Measurements from ENCODE around the gene TGFB2. TPM values are rescaled to one million over a fixed set of nuclear protein-coding genes. Genes with fewer than 3 reads are reported as not detected.

Gene TGFB2
- total RNA-seq, 1 donor from 2014 or later: 34.4 TPM

DNA sequence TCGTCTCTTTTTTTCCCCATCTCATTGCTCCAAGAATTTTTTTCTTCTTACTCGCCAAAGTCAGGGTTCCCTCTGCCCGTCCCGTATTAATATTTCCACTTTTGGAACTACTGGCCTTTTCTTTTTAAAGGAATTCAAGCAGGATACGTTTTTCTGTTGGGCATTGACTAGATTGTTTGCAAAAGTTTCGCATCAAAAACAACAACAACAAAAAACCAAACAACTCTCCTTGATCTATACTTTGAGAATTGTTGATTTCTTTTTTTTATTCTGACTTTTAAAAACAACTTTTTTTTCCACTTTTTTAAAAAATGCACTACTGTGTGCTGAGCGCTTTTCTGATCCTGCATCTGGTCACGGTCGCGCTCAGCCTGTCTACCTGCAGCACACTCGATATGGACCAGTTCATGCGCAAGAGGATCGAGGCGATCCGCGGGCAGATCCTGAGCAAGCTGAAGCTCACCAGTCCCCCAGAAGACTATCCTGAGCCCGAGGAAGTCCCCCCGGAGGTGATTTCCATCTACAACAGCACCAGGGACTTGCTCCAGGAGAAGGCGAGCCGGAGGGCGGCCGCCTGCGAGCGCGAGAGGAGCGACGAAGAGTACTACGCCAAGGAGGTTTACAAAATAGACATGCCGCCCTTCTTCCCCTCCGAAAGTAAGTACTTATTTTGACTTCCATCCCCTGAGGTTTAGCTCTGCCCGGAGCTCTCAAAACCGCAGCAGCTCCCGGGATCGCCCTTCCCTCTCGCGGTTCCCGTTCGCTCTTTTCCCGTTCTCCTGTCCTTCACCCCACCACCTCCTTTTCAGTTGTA is 1.5 kb downstream of the TGFB2 start:
- DNase-seq (ENCODE audit: low read depth): no peak
- Histone ChIP-seq H3K4me3 (ENCODE audit: low read depth, low read length) (peak overlapping the region; percentile 87), H3K36me3 (ENCODE audit: control insufficient read depth, insufficient read depth, low read length) (no peaks in the 10 kb centered on the region), H3K27me3 (ENCODE audit: control insufficient read depth, insufficient read depth, low read length) (no peaks in the 10 kb centered on the region)
- TF ChIP-seq, protein P1, sequence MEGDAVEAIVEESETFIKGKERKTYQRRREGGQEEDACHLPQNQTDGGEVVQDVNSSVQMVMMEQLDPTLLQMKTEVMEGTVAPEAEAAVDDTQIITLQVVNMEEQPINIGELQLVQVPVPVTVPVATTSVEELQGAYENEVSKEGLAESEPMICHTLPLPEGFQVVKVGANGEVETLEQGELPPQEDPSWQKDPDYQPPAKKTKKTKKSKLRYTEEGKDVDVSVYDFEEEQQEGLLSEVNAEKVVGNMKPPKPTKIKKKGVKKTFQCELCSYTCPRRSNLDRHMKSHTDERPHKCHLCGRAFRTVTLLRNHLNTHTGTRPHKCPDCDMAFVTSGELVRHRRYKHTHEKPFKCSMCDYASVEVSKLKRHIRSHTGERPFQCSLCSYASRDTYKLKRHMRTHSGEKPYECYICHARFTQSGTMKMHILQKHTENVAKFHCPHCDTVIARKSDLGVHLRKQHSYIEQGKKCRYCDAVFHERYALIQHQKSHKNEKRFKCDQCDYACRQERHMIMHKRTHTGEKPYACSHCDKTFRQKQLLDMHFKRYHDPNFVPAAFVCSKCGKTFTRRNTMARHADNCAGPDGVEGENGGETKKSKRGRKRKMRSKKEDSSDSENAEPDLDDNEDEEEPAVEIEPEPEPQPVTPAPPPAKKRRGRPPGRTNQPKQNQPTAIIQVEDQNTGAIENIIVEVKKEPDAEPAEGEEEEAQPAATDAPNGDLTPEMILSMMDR (IDR thresholded peaks at IDR 0.05; ENCODE audit: insufficient read depth, low read length, poor library complexity, severe bottlenecking): no peak

GRCh38 chr1:218347336-218347722 is 2.2 kb downstream of the TGFB2 start:
- H3K27me3 ChIP-seq (ENCODE audit: control insufficient read depth, insufficient read depth, low read length): no peaks in the 10 kb centered on the region
- H3K4me3 ChIP-seq (ENCODE audit: low read depth, low read length): peak overlapping the region; percentile 87
- TF ChIP-seq, protein P1 (IDR thresholded peaks at IDR 0.05; ENCODE audit: insufficient read depth, low read length, poor library complexity, severe bottlenecking): no peak
- H3K36me3 ChIP-seq (ENCODE audit: control insufficient read depth, insufficient read depth, low read length): no peaks in the 10 kb centered on the region
- DNase-seq (ENCODE audit: low read depth): no peak

- Histone ChIP-seq H3K36me3 (ENCODE audit: control insufficient read depth, insufficient read depth, low read length) (no peaks in the 10 kb centered on the region), H3K27me3 (ENCODE audit: control insufficient read depth, insufficient read depth, low read length) (no peaks in the 10 kb centered on the region), H3K4me3 (ENCODE audit: low read depth, low read length) (peak overlapping the region; percentile 87)
- no peak for DNase-seq (ENCODE audit: low read depth)
- TF ChIP-seq, protein P1 (IDR thresholded peaks at IDR 0.05; ENCODE audit: insufficient read depth, low read length, poor library complexity, severe bottlenecking): no peak
These were observed 2.8 kb downstream of the TGFB2 start for GRCh38 chr1:218347723-218348627.

DNA sequence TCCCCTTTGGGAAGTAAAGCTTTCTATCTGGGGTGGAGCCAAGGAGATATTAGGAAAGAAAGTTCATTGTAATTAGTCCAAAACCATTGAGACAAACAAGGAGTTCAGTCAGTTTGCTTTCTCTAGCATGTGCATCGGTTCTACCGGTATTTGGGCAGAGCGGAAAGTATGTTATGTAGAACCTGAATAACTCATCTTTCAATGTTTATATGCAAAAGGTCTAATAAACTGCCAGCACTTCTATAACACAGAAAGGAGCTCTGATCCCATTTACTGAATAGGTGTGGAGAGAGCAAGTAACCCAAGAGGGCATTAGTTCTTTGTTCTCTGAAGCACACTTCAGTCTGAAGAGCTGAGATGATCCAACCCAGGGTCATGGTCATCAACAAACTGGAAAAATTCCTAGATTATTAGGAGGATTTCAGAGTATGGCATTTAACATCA is 3.5 kb downstream of the TGFB2 start:
- no peak for DNase-seq (ENCODE audit: low read depth)
- Histone ChIP-seq H3K27me3 (ENCODE audit: control insufficient read depth, insufficient read depth, low read length) (no peaks in the 10 kb centered on the region), H3K36me3 (ENCODE audit: control insufficient read depth, insufficient read depth, low read length) (no peaks in the 10 kb centered on the region), H3K4me3 (ENCODE audit: low read depth, low read length) (peak overlapping the region; percentile 87)
- TF ChIP-seq, protein P1 (IDR thresholded peaks at IDR 0.05; ENCODE audit: insufficient read depth, low read length, poor library complexity, severe bottlenecking): no peak

DNA sequence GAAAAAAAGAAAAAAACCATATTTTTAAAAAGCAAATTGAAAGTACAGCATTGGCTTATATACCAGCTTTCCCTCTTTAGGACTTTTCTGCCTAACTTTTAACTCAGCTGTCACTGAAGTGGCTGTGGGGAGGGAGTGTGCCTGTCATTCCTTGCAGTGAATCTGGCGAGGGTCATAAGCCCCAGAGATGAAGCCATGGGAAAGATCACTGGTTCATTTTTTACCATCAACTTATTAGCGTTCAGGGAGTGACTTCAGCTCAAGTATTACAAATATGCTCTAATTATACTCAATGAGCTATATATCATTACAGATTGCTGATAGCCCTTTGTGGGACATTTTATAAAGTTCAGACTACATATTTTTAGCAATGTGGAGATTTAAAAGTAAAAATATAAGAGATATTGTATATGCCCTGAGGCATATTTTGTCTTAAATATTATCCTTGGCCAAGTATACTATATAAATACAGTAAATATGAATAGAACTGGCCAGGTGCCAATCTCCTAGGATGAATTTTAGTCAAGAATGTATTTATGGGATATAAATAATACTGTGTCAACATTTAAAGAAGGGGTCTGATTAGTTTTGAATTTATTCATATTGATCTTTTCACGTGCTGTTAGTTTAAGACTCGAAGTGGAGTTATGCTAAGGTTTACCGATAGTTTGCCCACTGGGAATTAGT is 4.4 kb downstream of the TGFB2 start:
- no peaks in the 10 kb centered on the region for H3K27me3 ChIP-seq (ENCODE audit: control insufficient read depth, insufficient read depth, low read length)
- peak overlapping the region; percentile 87 for H3K4me3 ChIP-seq (ENCODE audit: low read depth, low read length)
- DNase-seq (ENCODE audit: low read depth): no peak
- TF ChIP-seq, protein P1 (IDR thresholded peaks at IDR 0.05; ENCODE audit: insufficient read depth, low read length, poor library complexity, severe bottlenecking): no peak
- H3K36me3 ChIP-seq (ENCODE audit: control insufficient read depth, insufficient read depth, low read length): no peaks in the 10 kb centered on the region

All from kidney epithelial cell (primary cell).